SU-DHL-6 (cell line): ENCODE data around the gene DUSP16.
A peak's percentile ranks its signal among the peaks of the same experiment; 100 is the strongest.

Experiments
- H2AFZ ChIP-seq: fragments of 200-600 bp; sonication (generic); 2 replicates; pipeline ENCODE4 v1.6.1; 2014; ENCODE audit warnings: low read depth, mild to moderate bottlenecking, moderate library complexity, mixed read lengths, antibody characterized with exemption, low read length; ENCODE audit not compliant: severe bottlenecking
- H3F3A ChIP-seq: fragments of 200-600 bp; shearing (Covaris generic); 2 replicates; pipeline ENCODE4 v1.6.0; 2016; ENCODE audit warnings: antibody characterized with exemption, mild to moderate bottlenecking; ENCODE audit not compliant: insufficient read depth
- H3K27ac ChIP-seq: fragments of 200-600 bp; sonication (generic); 2 replicates; pipeline ENCODE4 v1.5.1; 2016; ENCODE audit warnings: low read depth, mild to moderate bottlenecking, low read length, moderate library complexity, mixed read lengths
- H3K27me3 ChIP-seq: fragments of 200-600 bp; sonication (generic), shearing (Covaris generic); 2 replicates; pipeline ENCODE4 v1.6.0; 2014; ENCODE audit warnings: mild to moderate bottlenecking, low read length
- H3K36me3 ChIP-seq: fragments of 200-600 bp; sonication (generic); 2 replicates; pipeline ENCODE4 v1.6.1; 2014; ENCODE audit warnings: mild to moderate bottlenecking, low read length, mixed read lengths
- H3K4me2 ChIP-seq: fragments of 300-600, 200-600 bp; shearing (Covaris generic), sonication (generic); 2 replicates; pipeline ENCODE4 v1.6.0; 2014; ENCODE audit warnings: low read length, low read depth, mild to moderate bottlenecking; ENCODE audit not compliant: poor library complexity, severe bottlenecking
- H3K4me3 ChIP-seq: fragments of 200-600 bp; sonication (generic); 2 replicates; pipeline ENCODE4 v1.5.1; 2014; ENCODE audit warnings: antibody characterized with exemption, low read length, mild to moderate bottlenecking, mixed read lengths; ENCODE audit not compliant: insufficient read depth, poor library complexity, severe bottlenecking
- H3K79me2 ChIP-seq: fragments of 200-600 bp; sonication (generic); 2 replicates; pipeline ENCODE4 v1.6.1; 2014; ENCODE audit warnings: mild to moderate bottlenecking, low read length, moderate library complexity; ENCODE audit not compliant: insufficient read depth
- H3K9ac ChIP-seq: fragments of 200-600 bp; sonication (generic); 2 replicates; pipeline ENCODE4 v1.7.0; 2014; ENCODE audit warnings: mild to moderate bottlenecking, low read length
- H3K9me2 ChIP-seq: fragments of 200-600 bp; sonication (generic); replicated peaks from 2 replicates; pipeline ENCODE4 v1.6.1; 2014; ENCODE audit warnings: low read length; ENCODE audit not compliant: insufficient read depth
- H3K9me3 ChIP-seq: fragments of 200-600 bp; sonication (generic); 2 replicates; pipeline ENCODE4 v1.6.1; 2014; ENCODE audit warnings: low read length, mixed read lengths; ENCODE audit not compliant: insufficient read depth
- H4K20me1 ChIP-seq: fragments of 200-600 bp; sonication (generic); 2 replicates; pipeline ENCODE4 v1.6.1; 2014; ENCODE audit warnings: low read depth, mild to moderate bottlenecking, antibody characterized with exemption, low read length, moderate library complexity, mixed read lengths
- EZH2phosphoT487 ChIP-seq: fragments of 200-600 bp; sonication (generic), shearing (Covaris generic); conservative IDR thresholded peaks from 2 replicates; pipeline ENCODE4 v1.6.1; 2018; ENCODE audit warnings: mild to moderate bottlenecking, antibody characterized with exemption, low read length, moderate library complexity, mixed read lengths
- TF ChIP-seq, protein P1 (sequence below): fragments of 200-600 bp; sonication (generic); IDR thresholded peaks from one replicate; pipeline ENCODE4 v1.5.1; 2017; ENCODE audit warnings: antibody characterized with exemption, mild to moderate bottlenecking, low read length, moderate library complexity; ENCODE audit not compliant: insufficient read depth, poor library complexity, severe bottlenecking

The DUSP16 gene, protein sequence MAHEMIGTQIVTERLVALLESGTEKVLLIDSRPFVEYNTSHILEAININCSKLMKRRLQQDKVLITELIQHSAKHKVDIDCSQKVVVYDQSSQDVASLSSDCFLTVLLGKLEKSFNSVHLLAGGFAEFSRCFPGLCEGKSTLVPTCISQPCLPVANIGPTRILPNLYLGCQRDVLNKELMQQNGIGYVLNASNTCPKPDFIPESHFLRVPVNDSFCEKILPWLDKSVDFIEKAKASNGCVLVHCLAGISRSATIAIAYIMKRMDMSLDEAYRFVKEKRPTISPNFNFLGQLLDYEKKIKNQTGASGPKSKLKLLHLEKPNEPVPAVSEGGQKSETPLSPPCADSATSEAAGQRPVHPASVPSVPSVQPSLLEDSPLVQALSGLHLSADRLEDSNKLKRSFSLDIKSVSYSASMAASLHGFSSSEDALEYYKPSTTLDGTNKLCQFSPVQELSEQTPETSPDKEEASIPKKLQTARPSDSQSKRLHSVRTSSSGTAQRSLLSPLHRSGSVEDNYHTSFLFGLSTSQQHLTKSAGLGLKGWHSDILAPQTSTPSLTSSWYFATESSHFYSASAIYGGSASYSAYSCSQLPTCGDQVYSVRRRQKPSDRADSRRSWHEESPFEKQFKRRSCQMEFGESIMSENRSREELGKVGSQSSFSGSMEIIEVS

DNA sequence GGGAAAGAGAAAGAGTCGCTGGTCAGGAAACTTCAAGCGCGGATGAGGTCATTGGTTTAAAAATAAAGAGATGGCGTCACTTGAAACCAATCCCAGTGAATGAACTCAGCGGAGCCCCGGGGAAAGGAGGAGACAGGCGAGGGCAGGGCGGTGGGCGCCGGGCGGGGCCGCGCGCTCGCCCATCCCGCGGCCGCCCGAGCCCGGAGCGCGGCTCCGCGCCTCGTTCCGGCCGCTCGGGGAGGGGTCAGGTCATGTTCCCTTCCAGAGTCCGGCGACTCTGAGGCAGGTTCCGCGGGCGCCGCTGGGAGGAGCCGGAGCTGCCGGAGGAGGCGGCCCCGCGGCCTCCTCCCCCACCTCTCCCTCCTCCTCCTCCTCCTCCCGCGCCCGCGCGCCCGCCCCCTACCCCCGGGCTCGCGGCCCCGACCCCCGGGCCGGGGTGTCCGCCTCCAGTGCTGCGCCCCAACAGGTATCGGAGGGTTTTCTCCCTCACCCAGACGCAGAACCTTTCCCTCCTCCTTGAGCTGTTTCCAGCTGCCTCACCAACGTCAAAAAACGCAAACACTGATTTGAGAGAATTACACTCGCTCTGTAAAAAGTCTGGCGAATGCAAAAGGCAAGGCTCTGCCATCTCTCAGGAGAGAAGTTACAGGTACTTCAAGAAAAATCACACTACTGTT, at the start of gene DUSP16:
TSS of gene DUSP16 (minus strand) at position 279 of the 677 bp plus-strand sequence. CDS start 41,765 bp downstream, outside the sequence.
- peak within 1 kb of the TSS; percentile 55 for H3K4me2 ChIP-seq
- no peaks in the 10 kb centered on the region for H3K9me2 ChIP-seq
- no peak for TF ChIP-seq EZH2phosphoT487
- TF ChIP-seq, protein P1, sequence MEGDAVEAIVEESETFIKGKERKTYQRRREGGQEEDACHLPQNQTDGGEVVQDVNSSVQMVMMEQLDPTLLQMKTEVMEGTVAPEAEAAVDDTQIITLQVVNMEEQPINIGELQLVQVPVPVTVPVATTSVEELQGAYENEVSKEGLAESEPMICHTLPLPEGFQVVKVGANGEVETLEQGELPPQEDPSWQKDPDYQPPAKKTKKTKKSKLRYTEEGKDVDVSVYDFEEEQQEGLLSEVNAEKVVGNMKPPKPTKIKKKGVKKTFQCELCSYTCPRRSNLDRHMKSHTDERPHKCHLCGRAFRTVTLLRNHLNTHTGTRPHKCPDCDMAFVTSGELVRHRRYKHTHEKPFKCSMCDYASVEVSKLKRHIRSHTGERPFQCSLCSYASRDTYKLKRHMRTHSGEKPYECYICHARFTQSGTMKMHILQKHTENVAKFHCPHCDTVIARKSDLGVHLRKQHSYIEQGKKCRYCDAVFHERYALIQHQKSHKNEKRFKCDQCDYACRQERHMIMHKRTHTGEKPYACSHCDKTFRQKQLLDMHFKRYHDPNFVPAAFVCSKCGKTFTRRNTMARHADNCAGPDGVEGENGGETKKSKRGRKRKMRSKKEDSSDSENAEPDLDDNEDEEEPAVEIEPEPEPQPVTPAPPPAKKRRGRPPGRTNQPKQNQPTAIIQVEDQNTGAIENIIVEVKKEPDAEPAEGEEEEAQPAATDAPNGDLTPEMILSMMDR = no peak
- H3K9ac ChIP-seq = peak within 1 kb of the TSS; percentile 42
- no peaks in the 10 kb centered on the region for H4K20me1 ChIP-seq
- no peaks in the 10 kb centered on the region for H3K79me2 ChIP-seq
- H3K9me3 ChIP-seq = no peaks in the 10 kb centered on the region
- no peaks in the 10 kb centered on the region for H3K27me3 ChIP-seq
- H3K4me3 ChIP-seq = peak within 1 kb of the TSS; percentile 51
- H3K27ac ChIP-seq = no peak within 1 kb of the TSS; the same call in 1 of the 2 replicates
- no peaks in the 10 kb centered on the region for H3K36me3 ChIP-seq
- peaks cover 11% of the 10 kb centered on the region for H3F3A ChIP-seq
- H2AFZ ChIP-seq = no peak within 1 kb of the TSS

DNA sequence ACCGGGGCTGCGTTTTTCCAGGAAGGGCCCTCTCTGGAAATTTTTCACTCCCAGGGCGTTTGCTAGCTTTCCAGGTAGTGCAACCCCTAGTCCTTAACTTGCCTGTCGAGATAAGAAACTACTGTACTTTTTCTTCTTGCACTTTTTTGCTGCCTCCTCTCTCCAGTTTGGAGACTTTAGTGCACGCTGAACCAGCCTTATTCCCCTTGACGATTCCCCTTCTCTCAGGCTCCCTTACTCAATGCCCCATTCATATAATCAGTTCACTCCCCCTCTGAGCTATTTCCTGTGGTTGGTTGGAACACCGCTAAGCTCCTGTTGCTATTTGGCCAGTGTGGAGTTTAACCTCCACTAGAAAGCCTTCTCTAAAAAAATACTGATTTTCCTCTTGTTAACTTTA, 49.7 kb upstream of the DUSP16 start:
- Histone ChIP-seq H3K27me3 (no peaks in the 10 kb centered on the region), H3F3A (no peaks in the 10 kb centered on the region), H2AFZ (peak overlapping the region; percentile 99), H3K9me2 (no peaks in the 10 kb centered on the region), H4K20me1 (no peaks in the 10 kb centered on the region), H3K9me3 (no peaks in the 10 kb centered on the region), H3K79me2 (no peaks in the 10 kb centered on the region), H3K9ac (peak overlapping the region; percentile 72), H3K4me3 (peak overlapping the region; percentile 68), H3K27ac (peak overlapping the region; percentile 76), H3K4me2 (peak overlapping the region; percentile 92), H3K36me3 (no peaks in the 10 kb centered on the region)
- TF ChIP-seq, protein P1 = no peak
- no peak for TF ChIP-seq EZH2phosphoT487

DNA sequence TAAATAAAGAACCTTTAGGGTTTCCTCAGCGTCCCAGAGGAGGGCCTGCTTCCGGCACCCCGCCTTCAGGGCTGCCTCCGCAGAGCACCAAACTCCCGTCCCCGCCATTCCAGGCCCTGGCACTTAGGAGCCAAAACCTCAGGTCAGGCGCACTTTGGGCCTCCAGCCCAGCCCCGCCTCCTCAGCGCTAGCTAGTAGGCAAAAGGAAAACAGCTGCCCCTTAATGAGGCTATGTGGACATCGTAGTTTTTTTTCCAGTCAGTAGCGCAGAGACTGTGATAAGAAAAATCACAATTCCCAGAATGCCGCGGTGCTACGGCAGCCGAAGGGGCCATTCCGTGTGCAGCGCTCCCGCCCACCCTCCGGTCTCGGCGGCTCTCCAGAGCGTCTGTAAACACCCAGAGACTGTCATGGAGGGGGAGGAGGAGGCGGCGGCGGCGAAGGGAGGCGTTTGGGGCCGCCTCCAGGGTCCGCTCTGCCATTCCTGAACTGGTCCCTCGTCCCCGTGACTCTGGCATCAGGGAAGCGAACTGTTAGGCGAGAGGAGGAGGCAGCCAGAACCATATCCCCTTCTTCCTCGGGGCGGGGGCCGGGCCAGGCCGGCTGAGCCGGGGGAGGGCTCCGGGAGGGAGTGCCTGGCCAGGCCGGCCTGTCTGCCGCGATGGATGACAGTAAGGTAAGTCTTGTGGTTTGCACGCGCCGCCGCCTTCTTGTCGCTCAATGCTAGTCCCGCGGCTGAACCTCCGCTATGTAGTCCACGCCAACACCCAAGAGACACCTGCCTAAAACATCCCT, 49.0 kb upstream of the DUSP16 start, which contains the start of gene CREBL2:
TSS of gene CREBL2 (plus strand) at position 365 of the 795 bp plus-strand sequence. CDS start at position 662, 297 bp downstream.
- H3K27me3 ChIP-seq = no peaks in the 10 kb centered on the region
- no peaks in the 10 kb centered on the region for H4K20me1 ChIP-seq
- peak within 1 kb of the TSS; percentile 99 for H2AFZ ChIP-seq

More for the DNA sequence above, 49.0 kb upstream of the DUSP16 start, which contains the start of gene CREBL2:
- Histone ChIP-seq H3K79me2 (no peaks in the 10 kb centered on the region), H3K9me3 (no peaks in the 10 kb centered on the region), H3K27ac (peak within 1 kb of the TSS; percentile 76), H3F3A (no peaks in the 10 kb centered on the region), H3K4me3 (peak within 1 kb of the TSS; percentile 68), H3K9me2 (no peaks in the 10 kb centered on the region), H3K36me3 (no peaks in the 10 kb centered on the region), H3K9ac (peak within 1 kb of the TSS; percentile 72), H3K4me2 (peak within 1 kb of the TSS; percentile 92)
- TF ChIP-seq EZH2phosphoT487 = no peak
- TF ChIP-seq, protein P1 = no peak
